GM12878 (cell line): Measurements from ENCODE around the gene RPL38. TPM values are rescaled to one million over a fixed set of nuclear protein-coding genes. Genes with fewer than 3 reads are reported as not detected.

Experiments used
- ATAC-seq: fragments of 200-7000 bp; cut with Tn5 transposase; 3 replicates; pipeline ENCODE4 v1.9.1; 2020; ENCODE audit warnings: mild to moderate bottlenecking, moderate library complexity
- BruUV-seq: library from RNA; stranded (reverse); fragments of 400-500 nt; replicated peaks from 2 replicates; lab custom pipeline; 2021; lab: Mats Ljungman, UMichigan
- CTCF ChIA-PET: fragments of 300-600 bp; sonication (Branson Sonifier 250); formaldehyde crosslinking; extraction: SDS; loops from one replicate; lab custom pipeline; 2021; ENCODE audit warnings: inconsistent platforms; lab: Yijun Ruan, JAX
- POLR2A ChIA-PET: fragments of 350-600 bp; formaldehyde crosslinking; extraction: SDS; loops from one replicate; lab custom pipeline; 2021; ENCODE audit warnings: inconsistent platforms; lab: Charles Lee
- RAD21 ChIA-PET: fragments of 300-600 bp; sonication (Branson Sonifier 250); formaldehyde crosslinking; loops from one replicate; lab custom pipeline; 2023; ENCODE audit warnings: antibody characterized with exemption; ENCODE audit not compliant: unreplicated experiment; lab: Charles Lee
- SMC1A ChIA-PET: fragments of 300-600 bp; sonication (Branson Sonifier 250); formaldehyde crosslinking; loops from one replicate; lab custom pipeline; 2023; ENCODE audit not compliant: unreplicated experiment, uncharacterized antibody; lab: Charles Lee
- DNase-seq: peaks from one replicate; pipeline ENCODE4 v3.0.0-alpha.2; 2011; ENCODE audit warnings: low read depth, low spot score
- FAIRE-seq: peaks from 3 replicates; lab custom pipeline; 2011; peaks lifted over from hg19 to GRCh38; lab: Jason Lieb, UNC
- H2AFZ ChIP-seq: 2 replicates; pipeline ENCODE4 v1.6.0; 2011; ENCODE audit warnings: low read depth, low read length, control low read depth; ENCODE audit not compliant: control insufficient read depth
- H3K27ac ChIP-seq: 2 replicates; pipeline ENCODE4 v1.5.1; 2011; ENCODE audit warnings: control low read depth; ENCODE audit not compliant: control insufficient read depth, insufficient read depth
- H3K27me3 ChIP-seq, 2 experiments: replicated peaks in 1 of 2; 2 replicates each; pipeline versions ENCODE4 v1.6.0 to v1.6.1; 2011; ENCODE audit warnings: low read length in 1 of 2; ENCODE audit not compliant: control insufficient read depth in 2 of 2, insufficient read depth in 2 of 2
- H3K36me3 ChIP-seq, 2 experiments: 2 replicates each; pipeline ENCODE4 v1.5.1; 2011; ENCODE audit warnings: low read length in 1 of 2; ENCODE audit not compliant: control insufficient read depth in 2 of 2, insufficient read depth in 2 of 2
- H3K4me1 ChIP-seq: 2 replicates; pipeline ENCODE4 v1.6.1; 2011; ENCODE audit warnings: mild to moderate bottlenecking, low read length, moderate library complexity, mixed read lengths; ENCODE audit not compliant: control insufficient read depth, insufficient read depth
- H3K4me2 ChIP-seq: 2 replicates; pipeline ENCODE4 v1.6.0; 2011; ENCODE audit warnings: control low read depth; ENCODE audit not compliant: control insufficient read depth, insufficient read depth
- H3K4me3 ChIP-seq: fragments of 200-600 bp; sonication (generic); 2 replicates; pipeline ENCODE4 v1.5.1; 2016
- H3K79me2 ChIP-seq: 2 replicates; pipeline ENCODE4 v1.6.0; 2011; ENCODE audit warnings: low read length; ENCODE audit not compliant: control insufficient read depth, insufficient read depth
- H3K9ac ChIP-seq: 2 replicates; pipeline ENCODE4 v1.8.0; 2011; ENCODE audit warnings: low read length, control low read depth, mixed read lengths; ENCODE audit not compliant: control insufficient read depth, insufficient read depth
- H3K9me3 ChIP-seq: replicated peaks from 3 replicates; pipeline ENCODE4 v1.5.1; 2011; ENCODE audit warnings: mild to moderate bottlenecking, low read length; ENCODE audit not compliant: control insufficient read depth, insufficient read depth
- H4K20me1 ChIP-seq: 2 replicates; pipeline ENCODE4 v1.6.0; 2011; ENCODE audit not compliant: control insufficient read depth, insufficient read depth
- ESRRA ChIP-seq: IDR thresholded peaks from 2 replicates; pipeline ENCODE4 v1.6.1; 2012; ENCODE audit warnings: mild to moderate bottlenecking, low read length, improper control_type of control experiment
- KDM1A ChIP-seq: fragments of 200-600 bp; sonication (generic); IDR thresholded peaks from 2 replicates; pipeline ENCODE4 v1.6.1; 2016; ENCODE audit warnings: borderline replicate concordance
- MEF2B ChIP-seq: fragments of 450-650 bp; IDR thresholded peaks from 2 replicates; pipeline ENCODE4 v1.6.1; 2018; ENCODE audit warnings: mild to moderate bottlenecking, moderate library complexity; ENCODE audit not compliant: partially characterized antibody, poor library complexity, severe bottlenecking
- MTA3 ChIP-seq: IDR thresholded peaks from 2 replicates; pipeline ENCODE4 v1.6.1; 2012; ENCODE audit warnings: low read length, inconsistent platforms, borderline replicate concordance
- PAX5 ChIP-seq: IDR thresholded peaks from 2 replicates; pipeline ENCODE4 v1.6.1; 2011; ENCODE audit warnings: low read depth, low read length, borderline replicate concordance
- RAD51 ChIP-seq: fragments of 450-650 bp; IDR thresholded peaks from 2 replicates; pipeline ENCODE4 v1.6.1; 2016; ENCODE audit warnings: moderate library complexity, mild to moderate bottlenecking, inconsistent platforms
- RFX5 ChIP-seq: IDR thresholded peaks from 2 replicates; pipeline ENCODE4 v1.6.1; 2011; ENCODE audit warnings: low read depth, low read length, improper control_type of control experiment
- SIX5 ChIP-seq: IDR thresholded peaks from 2 replicates; pipeline ENCODE4 v1.6.1; 2011; ENCODE audit warnings: mild to moderate bottlenecking, low read depth, low read length, moderate library complexity; ENCODE audit not compliant: severe bottlenecking
- YBX1 ChIP-seq: fragments of 450-650 bp; IDR thresholded peaks from 2 replicates; pipeline ENCODE4 v1.6.1; 2016; ENCODE audit warnings: antibody characterized with exemption
- YY1 ChIP-seq: IDR thresholded peaks from 2 replicates; pipeline ENCODE4 v1.6.1; 2011; ENCODE audit warnings: low read depth, mild to moderate bottlenecking, low read length
- WGBS: methylation state at CpG from one replicate; pipeline ENCODE4 v1.1.6; 2016; ENCODE audit warnings: low lambda C conversion rate; ENCODE audit not compliant: insufficient replicate concordance, insufficient coverage; ENCODE audit errors: missing lambda C conversion rate; 5-methylcytosine and 5-hydroxymethylcytosine counted together
- in situ Hi-C: fragments of 300-500 bp; cut with MboI; formaldehyde crosslinking; loops from 9 replicates; pipeline ENCODE4 v1.14.3; 2018; ENCODE audit warnings: mixed read lengths
- intact Hi-C: fragments of 100-400 bp; cut with micrococcal nuclease; formaldehyde crosslinking; loops from one replicate; pipeline ENCODE4 v1.14.2; 2022; ENCODE audit not compliant: unreplicated experiment
- polyA plus RNA-seq, 11 experiments: library from polyadenylated mRNA; depleted of rRNA in 4 of 11; unstranded in 6 of 11; stranded (reverse) in 5 of 11; fragments of >200 nt; fragmentation: Nextera tagmentation in 4 of 11; fragmentation: Illumina TruSeq in 1 of 11; extraction: Ambion mirVana in 4 of 11; extraction: Trizol in 1 of 11; gene quantifications; 1 replicate in 1 of 11; 2 replicates in 10 of 11; pipeline versions ENCODE4 v1.2.1 to v1.2.3, GENCODE V29; 2011 to 2016; ENCODE audit warnings: inconsistent platforms in 2 of 11, missing spikeins in 2 of 11, low read depth in 1 of 11
- total RNA-seq, 4 experiments: library from RNA; depleted of rRNA in 3 of 4; stranded (reverse); fragments of >200 nt in 3 of 4; fragmentation: Illumina TruSeq in 1 of 4; extraction: Trizol in 1 of 4; gene quantifications; 2 replicates each; pipeline versions ENCODE4 v1.2.1 to v1.2.3, GENCODE V29; 2013 to 2021
- TF ChIP-seq, protein P1 (sequence below): fragments of 450-650 bp; IDR thresholded peaks from 2 replicates; pipeline ENCODE4 v1.6.1; 2017; ENCODE audit warnings: mild to moderate bottlenecking, low read depth, inconsistent platforms; ENCODE audit not compliant: poor library complexity, severe bottlenecking
- TF ChIP-seq, protein P2 (sequence below): fragments of 450-650 bp; IDR thresholded peaks from 2 replicates; pipeline ENCODE4 v1.6.1; 2017; ENCODE audit warnings: antibody characterized with exemption, mild to moderate bottlenecking, moderate library complexity
- TF ChIP-seq, protein P3 (sequence below): fragments of 450-650 bp; IDR thresholded peaks from 2 replicates; pipeline ENCODE4 v1.6.1; 2014; ENCODE audit warnings: mild to moderate bottlenecking

Gene RPL38
- total and polyA plus RNA-seq, 10 of the 15 experiments (the other 5 are each of a cell fraction or from before 2014, with no cell fraction given), result 1,318 to 4,938 (median 2,673) TPM

DNA sequence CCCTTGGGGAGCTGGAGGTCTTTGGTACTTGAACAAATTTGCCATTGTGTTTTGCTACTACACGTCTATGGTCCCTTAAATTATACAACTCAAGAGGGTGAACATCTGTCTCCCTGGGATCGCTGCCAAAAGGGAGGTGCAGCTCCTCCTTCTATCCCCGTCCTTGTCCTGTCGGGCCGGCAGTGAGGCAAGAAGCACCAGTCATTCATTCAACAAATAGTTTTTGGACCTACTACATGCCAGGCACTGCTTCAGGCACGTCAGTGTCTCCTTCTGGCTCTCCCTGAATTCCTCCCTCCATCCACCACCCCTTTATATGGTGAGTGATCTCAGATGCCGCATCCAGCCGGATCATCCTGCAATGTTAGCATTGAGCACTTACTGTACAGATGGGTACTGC lies 2.2 kb upstream of the RPL38 start:
- no peak for ATAC-seq
- POLR2A ChIA-PET, result interaction anchor here (0.6 kb wide), 1 partner anchor 226 kb away, joined by 3 read pairs; no protein-coding TSS in a partner anchor
- Histone ChIP-seq H3K9me3 (no peaks in the 10 kb centered on the region), H2AFZ (no peak overlapping the region), H3K4me3 (no peak overlapping the region), H3K27ac (no peak overlapping the region), H4K20me1 (no peaks in the 10 kb centered on the region; the same call in 1 of the 2 replicates), H3K9ac (no peak overlapping the region), H3K4me1 (peaks cover 11% of the 10 kb centered on the region), H3K4me2 (no peak overlapping the region), H3K79me2 (peaks cover 27% of the 10 kb centered on the region), H3K27me3 (peaks cover 3 to 7% of the 10 kb centered on the region in 2 experiments), H3K36me3 (peaks cover 0 to 11% of the 10 kb centered on the region in 2 experiments; a peak in 3 of 4 replicates)
- SMC1A ChIA-PET, result interaction anchor here (1.2 kb wide), 1 partner anchor 9 kb away, joined by 3 read pairs; no protein-coding TSS in a partner anchor
- CTCF ChIA-PET, result interaction anchor here (0.6 to 6.7 kb wide), 6 partner anchors 9 to 770 kb away, joined by 3 to 68 read pairs (median 6); no protein-coding TSS in a partner anchor
- 23% methylated on average over 8 of the region's 8 CpGs for WGBS
- RAD21 ChIA-PET, result interaction anchor here (2.3 kb wide), 1 partner anchor 111 kb away, joined by 14 read pairs; no protein-coding TSS in a partner anchor
- FAIRE-seq, result no peak
- DNase-seq, result no peak
- intact Hi-C loops (no loop called here), in situ Hi-C loops (no loop called here)
- TF ChIP-seq ESRRA (no peak), YBX1 (no peak), MEF2B (no peak), RAD51 (no peak), YY1 (no peak), PAX5 (no peak), RFX5 (no peak), MTA3 (no peak), SIX5 (no peak), KDM1A (no peak)
- TF ChIP-seq, protein P1, sequence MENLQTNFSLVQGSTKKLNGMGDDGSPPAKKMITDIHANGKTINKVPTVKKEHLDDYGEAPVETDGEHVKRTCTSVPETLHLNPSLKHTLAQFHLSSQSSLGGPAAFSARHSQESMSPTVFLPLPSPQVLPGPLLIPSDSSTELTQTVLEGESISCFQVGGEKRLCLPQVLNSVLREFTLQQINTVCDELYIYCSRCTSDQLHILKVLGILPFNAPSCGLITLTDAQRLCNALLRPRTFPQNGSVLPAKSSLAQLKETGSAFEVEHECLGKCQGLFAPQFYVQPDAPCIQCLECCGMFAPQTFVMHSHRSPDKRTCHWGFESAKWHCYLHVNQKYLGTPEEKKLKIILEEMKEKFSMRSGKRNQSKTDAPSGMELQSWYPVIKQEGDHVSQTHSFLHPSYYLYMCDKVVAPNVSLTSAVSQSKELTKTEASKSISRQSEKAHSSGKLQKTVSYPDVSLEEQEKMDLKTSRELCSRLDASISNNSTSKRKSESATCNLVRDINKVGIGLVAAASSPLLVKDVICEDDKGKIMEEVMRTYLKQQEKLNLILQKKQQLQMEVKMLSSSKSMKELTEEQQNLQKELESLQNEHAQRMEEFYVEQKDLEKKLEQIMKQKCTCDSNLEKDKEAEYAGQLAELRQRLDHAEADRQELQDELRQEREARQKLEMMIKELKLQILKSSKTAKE, result no peak
- TF ChIP-seq, protein P2, sequence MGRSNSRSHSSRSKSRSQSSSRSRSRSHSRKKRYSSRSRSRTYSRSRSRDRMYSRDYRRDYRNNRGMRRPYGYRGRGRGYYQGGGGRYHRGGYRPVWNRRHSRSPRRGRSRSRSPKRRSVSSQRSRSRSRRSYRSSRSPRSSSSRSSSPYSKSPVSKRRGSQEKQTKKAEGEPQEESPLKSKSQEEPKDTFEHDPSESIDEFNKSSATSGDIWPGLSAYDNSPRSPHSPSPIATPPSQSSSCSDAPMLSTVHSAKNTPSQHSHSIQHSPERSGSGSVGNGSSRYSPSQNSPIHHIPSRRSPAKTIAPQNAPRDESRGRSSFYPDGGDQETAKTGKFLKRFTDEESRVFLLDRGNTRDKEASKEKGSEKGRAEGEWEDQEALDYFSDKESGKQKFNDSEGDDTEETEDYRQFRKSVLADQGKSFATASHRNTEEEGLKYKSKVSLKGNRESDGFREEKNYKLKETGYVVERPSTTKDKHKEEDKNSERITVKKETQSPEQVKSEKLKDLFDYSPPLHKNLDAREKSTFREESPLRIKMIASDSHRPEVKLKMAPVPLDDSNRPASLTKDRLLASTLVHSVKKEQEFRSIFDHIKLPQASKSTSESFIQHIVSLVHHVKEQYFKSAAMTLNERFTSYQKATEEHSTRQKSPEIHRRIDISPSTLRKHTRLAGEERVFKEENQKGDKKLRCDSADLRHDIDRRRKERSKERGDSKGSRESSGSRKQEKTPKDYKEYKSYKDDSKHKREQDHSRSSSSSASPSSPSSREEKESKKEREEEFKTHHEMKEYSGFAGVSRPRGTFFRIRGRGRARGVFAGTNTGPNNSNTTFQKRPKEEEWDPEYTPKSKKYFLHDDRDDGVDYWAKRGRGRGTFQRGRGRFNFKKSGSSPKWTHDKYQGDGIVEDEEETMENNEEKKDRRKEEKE, result no peak
- TF ChIP-seq, protein P3, sequence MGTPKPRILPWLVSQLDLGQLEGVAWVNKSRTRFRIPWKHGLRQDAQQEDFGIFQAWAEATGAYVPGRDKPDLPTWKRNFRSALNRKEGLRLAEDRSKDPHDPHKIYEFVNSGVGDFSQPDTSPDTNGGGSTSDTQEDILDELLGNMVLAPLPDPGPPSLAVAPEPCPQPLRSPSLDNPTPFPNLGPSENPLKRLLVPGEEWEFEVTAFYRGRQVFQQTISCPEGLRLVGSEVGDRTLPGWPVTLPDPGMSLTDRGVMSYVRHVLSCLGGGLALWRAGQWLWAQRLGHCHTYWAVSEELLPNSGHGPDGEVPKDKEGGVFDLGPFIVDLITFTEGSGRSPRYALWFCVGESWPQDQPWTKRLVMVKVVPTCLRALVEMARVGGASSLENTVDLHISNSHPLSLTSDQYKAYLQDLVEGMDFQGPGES, result no peak
- BruUV-seq, result no TSS peak
